Limb (tissue), 2 donors: Measurements from ENCODE around the gene ABHD15.

Experiments used
- DNase-seq, 2 donors: peaks; one replicate each; pipeline ENCODE4 v3.0.0-alpha.2; 2016; ENCODE audit errors: extremely low spot score in 2 of 2

ABHD15 gene

DNA sequence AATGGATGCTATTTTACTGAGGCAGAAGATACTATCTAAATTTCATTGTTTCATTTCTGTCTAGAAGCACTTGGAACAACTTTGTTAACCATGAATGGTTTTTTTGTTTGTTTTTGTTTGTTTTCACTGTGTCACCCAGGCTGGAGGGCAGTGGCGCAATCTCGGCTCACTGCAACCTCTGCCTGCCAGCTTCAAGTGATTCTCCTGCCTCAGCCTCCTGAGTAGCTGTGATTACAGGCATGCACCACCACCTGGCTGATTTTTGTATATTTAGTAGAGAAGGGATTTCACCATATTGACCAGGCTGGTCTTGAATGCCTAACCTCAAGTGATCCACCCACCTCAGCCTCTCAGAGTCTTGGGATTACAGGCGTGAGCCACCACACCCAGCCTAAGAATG lies 40.5 kb downstream of the ABHD15 start:
- no peak for DNase-seq

DNA sequence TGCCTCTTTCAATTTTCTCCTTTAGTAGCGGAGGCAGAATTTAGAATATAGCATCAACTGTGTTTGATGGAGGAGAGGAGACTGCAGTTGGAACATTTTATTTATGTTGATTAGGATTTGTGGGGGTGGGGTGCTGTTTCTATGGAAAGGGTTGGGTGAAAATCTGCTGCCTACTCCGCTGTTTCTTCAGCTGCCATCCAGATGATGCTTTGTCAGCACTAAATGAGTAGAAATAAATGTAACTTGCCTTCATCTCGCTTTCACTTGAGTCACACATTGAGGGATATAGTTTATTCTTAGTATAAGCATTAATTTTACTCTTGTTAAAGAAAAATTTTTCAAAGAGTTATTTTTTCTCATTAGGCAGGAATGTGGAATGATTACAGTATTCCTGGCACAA lies 42.1 kb downstream of the ABHD15 start:
- DNase-seq = no peak

GRCh38 chr17:29518359-29518758 lies 48.5 kb downstream of the ABHD15 start:
- no peak for DNase-seq

DNA sequence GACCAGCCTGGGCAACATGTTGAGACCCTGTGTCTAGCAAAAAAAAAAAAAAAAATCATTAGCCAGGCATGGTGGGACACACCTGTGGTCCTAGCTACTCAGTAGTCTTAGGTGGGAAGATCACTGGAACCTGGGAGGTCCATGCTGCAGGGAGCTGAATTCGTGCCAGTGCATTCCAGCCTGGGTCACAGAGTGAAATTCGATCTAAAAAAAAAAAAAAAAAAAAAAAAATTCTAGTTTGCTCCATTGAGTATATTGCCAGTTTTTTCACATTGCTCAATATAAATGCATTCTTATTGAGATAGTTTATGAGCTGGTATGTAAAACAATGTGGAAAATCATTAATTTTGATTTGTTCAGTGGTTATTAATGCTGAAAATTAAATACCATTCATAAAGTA lies 52.0 kb downstream of the ABHD15 start:
- no peak for DNase-seq

GRCh38 chr17:29510953-29511352 lies 55.9 kb downstream of the ABHD15 start:
- no peak for DNase-seq
